Measurements from ENCODE around the gene CREB3L1.
A peak's percentile ranks its signal among the peaks of the same experiment; 100 is the strongest.

Gene CREB3L1

GRCh38 chr11:46273511-46274205 lies 3.8 kb upstream of the CREB3L1 start:
- no peak for DNase-seq (ENCODE audit: low read depth in 2 of 2)

- DNase-seq (ENCODE audit: low read depth in 2 of 2) = no peak
Measured at GRCh38 chr11:46275964-46276641, 1.4 kb upstream of the CREB3L1 start.

DNA sequence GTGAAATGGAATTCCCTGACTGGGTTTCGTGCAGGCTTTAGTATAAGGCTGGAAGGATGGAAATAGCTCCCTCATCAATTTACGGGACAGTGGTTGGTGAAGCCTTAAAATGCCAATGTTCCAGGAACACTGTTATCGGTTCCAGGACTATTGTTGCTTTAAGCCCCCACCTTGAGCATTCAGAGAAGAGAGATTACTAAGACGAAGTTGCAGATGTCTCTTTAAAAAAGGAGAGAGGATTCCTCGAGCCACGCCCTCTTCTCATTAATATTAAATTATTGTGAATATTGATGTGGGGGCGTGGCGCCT lies 195 bp upstream of the CREB3L1 start:
- no peak for DNase-seq (ENCODE audit: low read depth in 2 of 2)

- DNase-seq (ENCODE audit: low read depth in 2 of 2) = peak; percentile 15 to 25
Measured at GRCh38 chr11:46278387-46279125, 1.1 kb downstream of the CREB3L1 start.

DNA sequence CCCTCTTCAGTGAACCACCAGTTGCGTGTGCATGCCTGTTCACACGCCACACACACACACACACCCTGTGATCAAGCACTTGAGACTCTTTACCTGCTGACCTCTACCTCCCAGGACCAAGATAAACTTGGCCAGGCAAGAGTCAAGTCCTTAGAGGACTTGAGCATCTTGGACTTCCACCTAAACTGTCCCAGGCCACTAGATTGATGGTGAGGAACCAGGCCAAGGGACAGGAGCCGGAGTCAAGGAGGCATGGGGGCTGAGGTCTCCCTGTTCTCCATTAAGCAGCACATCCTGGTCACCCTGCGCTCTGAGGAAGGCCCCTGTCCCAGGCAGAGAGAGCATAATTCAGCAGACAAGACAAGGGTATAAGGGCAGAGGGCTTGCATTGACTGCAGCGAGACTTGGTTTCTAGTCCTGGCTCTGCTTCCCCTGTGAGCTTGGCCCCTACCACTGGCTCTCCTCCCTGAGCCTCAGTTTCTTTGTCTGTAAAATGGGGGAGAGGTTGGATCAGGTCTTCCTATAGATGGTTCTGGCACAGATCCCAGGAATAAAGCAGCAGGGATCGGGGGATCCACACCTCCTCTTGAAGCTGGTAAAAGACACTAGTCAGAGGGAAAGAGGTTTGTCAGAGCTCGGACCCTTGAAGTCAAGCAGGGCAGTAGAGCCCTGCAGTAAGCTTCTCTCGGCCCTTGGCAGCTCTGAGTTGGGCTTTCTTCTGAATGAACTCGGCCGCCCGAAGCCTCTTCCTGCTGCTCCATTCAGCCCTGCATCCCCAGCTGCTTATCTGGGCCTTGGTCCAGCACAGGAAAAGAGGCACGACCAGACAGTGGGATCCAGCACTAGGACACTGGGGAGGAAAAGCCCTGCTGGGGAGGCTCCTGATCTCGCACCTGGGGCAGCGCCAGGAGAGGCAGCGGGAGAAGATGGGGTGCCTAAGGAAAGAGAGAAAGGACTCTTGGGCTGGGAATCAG lies 2.0 kb downstream of the CREB3L1 start:
- DNase-seq (ENCODE audit: low read depth in 2 of 2) = no peak

GRCh38 chr11:46280706-46281105 lies 3.2 kb downstream of the CREB3L1 start:
- no peak for DNase-seq (ENCODE audit: low read depth in 2 of 2)

GRCh38 chr11:46281371-46281831 lies 3.9 kb downstream of the CREB3L1 start:
- DNase-seq (ENCODE audit: low read depth in 2 of 2) = no peak

- DNase-seq (ENCODE audit: low read depth in 2 of 2) = no peak
Measured at GRCh38 chr11:46285173-46285572, 7.7 kb downstream of the CREB3L1 start.

- DNase-seq (ENCODE audit: low read depth in 2 of 2) = no peak
Measured at GRCh38 chr11:46285594-46286033, 8.2 kb downstream of the CREB3L1 start.

DNA sequence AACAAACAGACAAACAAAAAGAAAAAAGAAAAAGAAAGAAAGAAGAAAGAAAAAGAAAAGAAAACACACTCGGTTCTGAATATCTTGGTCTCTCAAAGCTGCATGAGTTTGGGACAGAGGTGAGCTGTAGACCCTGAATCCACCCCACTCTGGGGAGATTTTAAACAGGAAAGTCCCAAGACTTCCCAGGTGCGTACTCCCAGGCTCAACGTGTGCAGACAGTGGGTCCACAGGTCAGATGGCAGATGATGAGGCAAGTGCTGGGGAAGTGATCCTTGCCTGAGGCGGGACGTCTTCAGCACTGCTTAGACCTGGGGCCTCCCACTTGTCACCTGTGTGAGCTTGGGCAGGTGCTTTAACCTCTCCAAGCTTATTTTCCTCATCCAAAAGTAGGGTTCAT lies 9.3 kb downstream of the CREB3L1 start:
- no peak for DNase-seq (ENCODE audit: low read depth in 2 of 2)

- no peak for DNase-seq (ENCODE audit: low read depth in 2 of 2)
Measured at GRCh38 chr11:46288451-46288850, 11.0 kb downstream of the CREB3L1 start.

GRCh38 chr11:46290011-46290410 lies 12.5 kb downstream of the CREB3L1 start:
- no peak for DNase-seq (ENCODE audit: low read depth in 2 of 2)

GRCh38 chr11:46290598-46291309 lies 13.3 kb downstream of the CREB3L1 start:
- DNase-seq (ENCODE audit: low read depth in 2 of 2) = no peak

DNA sequence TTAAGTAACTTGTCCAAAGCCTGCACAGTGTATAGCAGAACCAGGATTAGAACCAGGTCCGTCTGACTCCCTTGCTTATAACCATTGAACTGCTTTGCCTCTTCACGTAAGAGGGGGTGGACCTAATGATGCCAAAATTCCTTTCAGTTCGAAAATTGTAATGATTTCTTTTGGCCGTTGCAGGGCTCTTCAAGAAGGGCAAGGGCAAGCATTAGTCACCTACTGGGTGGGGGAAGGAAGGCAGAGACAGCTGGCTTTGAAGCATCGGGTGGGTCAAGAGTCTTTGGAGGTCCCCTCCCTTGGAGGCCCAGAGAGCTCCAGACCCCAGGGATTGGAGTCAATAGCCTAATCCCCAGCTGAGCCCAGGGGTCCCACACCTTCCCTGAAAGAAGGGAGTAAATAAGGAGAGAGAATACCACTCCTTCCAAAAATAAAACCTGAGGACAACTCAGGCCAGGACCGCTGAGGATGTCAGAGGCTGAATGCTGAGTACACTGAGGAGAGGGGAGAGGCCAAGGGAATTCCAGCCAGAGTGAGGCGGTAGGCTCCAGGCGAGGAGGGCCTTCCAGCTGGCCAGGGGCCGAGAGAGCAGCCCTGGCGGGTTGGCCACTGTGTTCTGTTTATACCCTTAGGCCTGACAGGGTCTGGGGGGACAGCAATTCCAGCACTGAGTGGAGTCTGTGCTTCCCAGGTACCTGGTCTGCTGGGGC lies 14.1 kb downstream of the CREB3L1 start:
- no peak for DNase-seq (ENCODE audit: low read depth in 2 of 2)

DNA sequence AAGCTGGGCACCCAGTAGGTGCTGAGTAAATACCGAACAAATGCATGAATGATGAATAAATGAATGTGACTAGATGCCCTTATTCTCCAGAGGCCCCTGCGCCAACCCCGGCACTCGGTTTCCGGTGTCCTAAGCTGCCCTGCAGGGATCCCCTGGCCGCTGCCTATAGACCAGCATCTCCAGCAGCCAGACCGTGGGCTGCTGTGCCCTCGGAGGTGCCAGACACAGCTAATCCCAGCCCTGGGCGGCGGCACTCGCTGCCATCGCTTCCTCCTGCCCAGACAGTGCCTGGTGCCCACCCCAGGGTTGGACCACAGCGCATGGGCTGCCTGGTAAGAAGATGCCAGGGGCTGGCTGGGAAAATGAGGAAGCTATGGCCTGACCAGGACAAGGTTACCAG lies 15.6 kb downstream of the CREB3L1 start:
- no peak for DNase-seq (ENCODE audit: low read depth in 2 of 2)

DNA sequence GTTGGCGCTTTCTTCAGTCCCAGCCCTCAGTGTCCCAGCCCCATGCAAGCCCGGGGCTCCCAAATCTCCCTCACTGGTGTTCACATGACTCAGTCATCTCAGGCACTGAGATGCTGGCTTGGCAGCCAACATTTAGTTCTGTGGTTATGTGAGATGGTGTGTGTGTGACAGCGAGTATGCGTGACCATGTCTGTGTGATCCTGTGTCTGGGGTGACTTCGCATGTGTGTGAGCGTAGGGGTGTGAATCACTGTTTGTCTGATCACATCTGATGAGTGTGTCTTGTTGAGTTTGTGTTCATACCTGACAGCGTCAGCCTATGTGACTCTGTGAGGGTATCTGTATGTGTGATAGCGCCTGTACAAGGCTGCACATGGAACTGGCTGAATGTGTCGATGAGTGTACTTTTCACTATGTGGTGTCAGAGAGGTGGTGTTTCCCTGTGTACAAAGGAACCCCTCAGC lies 16.2 kb downstream of the CREB3L1 start:
- DNase-seq (ENCODE audit: low read depth in 2 of 2) = no peak

GRCh38 chr11:46294365-46295309 lies 17.2 kb downstream of the CREB3L1 start:
- no peak for DNase-seq (ENCODE audit: low read depth in 2 of 2)

GRCh38 chr11:46295312-46296058 lies 18.0 kb downstream of the CREB3L1 start:
- DNase-seq (ENCODE audit: low read depth in 2 of 2) = peak; percentile 67 to 70
